GM15510 (cell line): ENCODE data around the gene TLR3.

Source experiments
- POLR2A ChIP-seq: IDR thresholded peaks from 3 replicates; pipeline ENCODE4 v1.6.1; 2011; ENCODE audit warnings: borderline replicate concordance; ENCODE audit not compliant: insufficient read length; ENCODE audit errors: extremely low read depth

Gene TLR3

GRCh38 chr4:186121057-186121456 is 52.1 kb downstream of the TLR3 start:
- TF ChIP-seq POLR2A: no peak

DNA sequence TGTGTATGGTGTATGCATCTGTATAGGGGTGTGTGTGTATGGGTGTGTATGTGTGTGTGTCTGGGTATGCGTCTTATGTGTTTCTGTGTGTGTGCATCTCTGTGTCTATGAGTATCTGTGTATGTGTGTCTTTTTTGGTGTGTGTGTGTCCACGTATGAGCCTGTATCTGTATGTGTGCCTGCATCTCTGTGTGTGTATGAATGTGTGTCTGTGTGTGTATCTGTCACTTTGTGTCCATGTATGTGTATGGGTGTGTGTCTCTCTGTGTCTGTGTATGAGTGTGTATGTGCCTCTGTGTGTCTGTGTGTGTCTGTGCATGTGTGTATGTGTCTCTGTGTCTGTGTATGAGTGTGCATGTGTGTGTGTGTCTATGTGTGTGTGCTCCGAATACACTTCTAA is 59.9 kb downstream of the TLR3 start:
- TF ChIP-seq POLR2A: no peak

DNA sequence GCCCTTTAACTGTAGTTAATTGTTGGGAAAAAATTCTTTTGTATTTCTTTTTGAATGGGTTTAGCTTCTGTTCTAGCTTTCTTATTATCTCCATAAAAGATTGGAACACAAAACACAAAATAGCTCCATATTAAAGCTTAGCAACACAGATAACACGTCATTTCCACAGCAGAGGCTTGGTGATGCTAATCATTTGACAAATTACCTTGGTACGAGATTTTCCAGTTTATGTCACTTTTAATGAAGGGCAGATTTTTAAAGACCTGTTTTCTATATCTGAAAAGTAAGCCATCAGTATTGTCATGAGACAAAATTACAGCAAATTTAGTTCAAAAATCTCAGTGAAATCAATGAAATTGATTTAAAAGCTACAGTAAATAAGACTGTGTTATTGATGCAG is 63.0 kb downstream of the TLR3 start:
- no peak for TF ChIP-seq POLR2A

GRCh38 chr4:186132577-186133242 is 63.8 kb downstream of the TLR3 start:
- TF ChIP-seq POLR2A: no peak

DNA sequence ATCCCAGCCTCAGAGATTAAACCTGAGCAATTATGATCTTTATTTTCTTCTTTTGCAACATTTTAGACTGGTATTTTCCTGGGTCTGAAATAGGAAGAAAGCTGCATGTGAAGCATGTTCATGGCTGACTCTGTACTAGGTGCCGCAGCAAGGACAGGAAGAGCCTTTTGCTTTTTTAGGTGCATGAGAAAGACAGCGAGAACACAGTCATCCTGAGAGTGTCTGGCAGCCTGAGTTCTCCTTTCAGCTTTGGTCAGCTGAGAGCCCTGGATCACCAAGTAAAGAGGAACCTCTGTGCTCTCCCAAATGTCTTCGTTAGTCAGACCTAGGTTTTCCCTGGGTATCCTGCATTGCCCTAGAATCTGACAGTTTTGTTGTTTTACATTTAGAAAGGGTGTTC is 65.3 kb downstream of the TLR3 start:
- no peak for TF ChIP-seq POLR2A

DNA sequence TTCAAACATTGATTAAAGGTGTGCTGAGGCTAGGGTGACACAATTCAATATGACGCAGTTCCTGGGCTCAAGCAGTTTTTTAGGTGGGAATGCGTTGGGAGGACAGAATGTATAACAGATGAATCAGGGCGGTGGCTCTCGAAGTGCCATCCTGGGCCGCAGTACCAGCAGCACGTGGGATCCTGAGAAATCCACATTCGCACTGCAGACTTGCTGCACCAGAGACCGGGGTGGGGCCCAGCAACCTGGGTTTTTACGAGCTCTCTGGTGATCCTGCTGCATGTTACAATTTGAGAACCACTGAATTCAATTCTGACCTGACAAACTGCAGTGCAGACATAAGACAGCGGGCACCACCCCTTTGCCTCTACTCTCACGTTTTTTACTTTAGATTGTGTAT is 65.9 kb downstream of the TLR3 start:
- TF ChIP-seq POLR2A: no peak

GRCh38 chr4:186137196-186137794 is 68.3 kb downstream of the TLR3 start:
- TF ChIP-seq POLR2A: no peak
